CD1c-positive myeloid dendritic cell (primary cell): ENCODE results near the gene ACTR5.

Source experiments
- DNase-seq: peaks from one replicate; pipeline ENCODE4 v3.0.0-alpha.2; 2016; ENCODE audit errors: extremely low spot score

ACTR5 gene

DNA sequence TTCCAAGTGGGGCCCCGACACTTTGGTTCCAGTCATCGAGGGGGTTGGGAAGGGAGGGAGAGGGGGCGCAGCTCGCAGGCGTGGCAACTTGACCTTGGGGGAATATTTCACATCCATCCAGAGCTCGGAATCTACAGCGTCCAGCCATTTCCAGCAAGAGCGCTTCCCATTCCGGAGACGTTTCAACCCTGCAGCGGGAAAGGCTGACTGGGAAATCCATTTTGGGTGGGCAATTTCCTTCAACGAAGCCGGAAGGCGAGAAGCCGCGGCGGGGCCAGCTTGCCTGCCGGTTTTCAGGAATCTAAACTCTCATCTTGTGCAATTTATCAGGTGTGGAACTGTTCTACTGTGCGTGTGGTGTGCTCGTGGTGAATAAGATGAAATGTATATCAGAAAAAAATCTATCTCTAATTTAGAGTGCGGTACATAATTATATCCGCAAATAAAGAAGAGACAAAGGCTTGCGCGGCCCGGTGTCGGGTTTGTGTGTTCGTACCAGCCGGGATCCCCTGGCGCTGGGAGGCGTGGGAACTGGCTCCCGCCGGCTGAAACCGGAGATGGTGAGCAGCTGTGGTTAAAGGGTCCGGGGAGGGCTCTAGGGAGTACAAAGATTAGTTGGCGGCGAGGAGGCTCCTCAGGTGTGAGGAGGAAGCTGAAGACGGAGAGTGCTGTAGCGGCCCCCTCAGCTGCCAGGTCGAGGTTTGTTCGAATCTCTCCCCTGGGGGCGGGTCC lies 19.2 kb upstream of the ACTR5 start:
- DNase-seq = no peak

GRCh38 chr20:38729767-38730166 lies 18.5 kb upstream of the ACTR5 start:
- DNase-seq = no peak

GRCh38 chr20:38730167-38730988 lies 17.9 kb upstream of the ACTR5 start:
- DNase-seq = no peak

- DNase-seq = peak; percentile 72
Observed at GRCh38 chr20:38730989-38731737, 17.1 kb upstream of the ACTR5 start.

DNA sequence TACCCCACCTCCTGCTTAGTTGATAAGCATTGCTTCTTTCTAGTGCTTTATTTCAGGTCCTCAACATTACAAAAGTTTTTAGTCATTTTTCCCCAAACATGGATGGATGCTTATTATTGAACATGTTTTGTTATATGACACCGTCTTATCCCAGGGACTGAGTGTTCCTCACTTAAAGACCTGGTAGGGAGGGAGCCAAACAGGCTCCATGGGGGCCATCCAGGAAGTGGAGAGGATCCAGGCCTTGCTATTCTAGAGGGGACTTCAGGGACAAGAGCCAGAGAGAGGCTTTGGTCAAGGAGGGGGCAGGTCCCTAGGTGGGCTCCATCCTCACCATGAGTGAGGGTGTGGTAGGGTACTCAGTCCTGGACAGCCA lies 16.5 kb upstream of the ACTR5 start:
- no peak for DNase-seq

DNA sequence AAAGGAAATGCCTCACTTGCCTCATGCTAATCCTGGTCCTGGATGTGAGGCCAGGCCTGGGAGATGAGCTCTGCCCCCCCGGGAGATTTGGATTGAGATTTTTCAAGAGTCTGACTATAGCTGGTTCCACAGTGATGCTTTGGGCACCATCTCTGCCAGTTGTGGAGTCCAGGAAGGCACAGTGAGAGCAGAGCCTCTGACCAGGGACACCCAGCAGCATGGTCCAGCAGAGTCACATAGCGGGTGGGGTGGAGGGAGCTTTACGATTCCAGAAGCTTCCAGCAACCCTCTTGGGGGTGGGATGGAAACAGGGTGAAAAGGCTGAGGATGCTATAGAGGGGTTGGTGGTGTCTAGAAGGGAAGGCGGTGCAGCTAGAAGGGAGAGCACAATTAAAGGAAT lies 15.3 kb upstream of the ACTR5 start:
- DNase-seq = no peak

- DNase-seq = no peak
Observed at GRCh38 chr20:38735172-38735571, 13.1 kb upstream of the ACTR5 start.

GRCh38 chr20:38737887-38738286 lies 10.4 kb upstream of the ACTR5 start:
- no peak for DNase-seq

GRCh38 chr20:38745757-38746156 lies 2.5 kb upstream of the ACTR5 start:
- DNase-seq = no peak

DNA sequence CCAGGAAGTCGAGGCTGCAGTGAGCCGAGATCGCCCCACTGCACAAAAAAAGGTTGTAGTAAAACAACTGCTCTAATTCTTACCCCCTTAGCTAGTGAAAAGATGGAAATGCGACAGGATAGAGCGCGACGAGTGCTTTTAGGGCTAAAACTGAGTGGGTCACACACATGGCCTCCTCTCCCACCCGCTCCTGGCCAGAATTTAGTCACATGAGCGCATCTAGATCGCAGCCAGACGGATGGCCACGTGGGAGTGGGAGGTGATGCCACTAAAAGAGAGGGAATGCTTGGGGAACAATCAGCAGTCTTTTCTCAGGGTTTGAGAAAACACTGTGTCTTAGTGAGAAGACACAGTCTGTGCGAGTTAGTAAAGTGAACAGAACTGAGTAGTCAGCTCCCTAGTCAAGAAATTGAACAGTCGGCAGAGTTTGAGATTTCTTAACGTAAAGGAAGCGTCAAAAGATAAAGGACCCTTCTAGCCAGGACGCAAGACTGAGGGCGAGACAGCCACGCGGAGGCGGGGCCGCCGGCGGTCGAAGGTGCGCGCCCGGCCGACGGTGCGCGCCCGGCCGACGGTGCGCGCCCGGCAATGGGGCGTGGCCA lies 664 bp upstream of the ACTR5 start:
- DNase-seq = no peak

DNA sequence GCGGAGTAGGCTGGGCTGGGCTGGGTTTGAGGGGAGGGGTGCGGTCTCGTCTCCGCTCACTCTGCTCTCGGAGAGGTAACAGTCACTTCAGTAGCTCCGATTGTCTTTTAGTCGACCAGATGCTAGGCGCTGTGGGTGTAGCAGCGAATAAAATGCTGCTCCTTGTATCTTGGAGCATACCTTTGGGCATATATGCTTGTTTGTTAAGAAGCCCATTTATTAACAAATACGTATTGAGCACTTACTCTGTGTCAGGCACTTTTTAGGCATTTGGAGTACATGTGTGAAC lies 545 bp downstream of the ACTR5 start:
- DNase-seq = no peak

GRCh38 chr20:38751360-38751976 lies 3.2 kb downstream of the ACTR5 start:
- peak; percentile 49 for DNase-seq

DNA sequence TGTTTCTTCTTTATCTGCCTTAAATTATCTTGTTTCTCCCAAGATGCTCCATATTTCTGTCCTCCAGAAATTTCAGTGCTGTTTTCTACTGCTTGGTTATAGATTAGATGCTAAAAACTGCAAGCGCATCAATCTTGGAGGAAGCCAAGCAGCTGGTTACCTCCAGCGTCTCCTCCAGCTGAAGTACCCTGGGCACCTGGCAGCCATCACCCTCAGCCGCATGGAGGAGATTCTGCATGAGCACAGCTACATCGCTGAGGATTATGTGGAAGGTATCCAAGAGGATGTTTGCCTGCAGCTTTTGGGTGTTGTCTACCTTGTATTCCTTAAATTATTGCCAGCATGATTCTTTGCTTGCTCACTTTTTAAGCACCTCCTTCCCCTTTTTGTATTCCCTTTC lies 3.8 kb downstream of the ACTR5 start:
- DNase-seq = no peak

DNA sequence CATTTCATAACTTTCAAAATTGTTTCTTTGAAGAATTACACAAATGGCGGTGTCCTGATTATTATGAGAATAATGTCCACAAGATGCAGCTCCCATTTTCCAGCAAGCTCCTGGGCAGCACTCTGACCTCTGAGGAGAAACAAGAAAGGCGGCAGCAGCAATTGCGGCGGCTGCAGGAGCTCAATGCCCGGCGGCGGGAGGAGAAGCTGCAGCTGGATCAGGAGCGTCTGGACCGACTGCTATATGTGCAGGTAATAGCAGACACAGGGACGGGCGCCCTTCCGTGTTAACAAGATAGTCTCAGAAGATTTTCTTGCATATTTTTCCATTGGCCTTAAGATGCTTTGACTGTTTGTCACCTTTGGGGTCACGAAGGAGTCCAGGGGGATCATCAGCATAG lies 6.7 kb downstream of the ACTR5 start:
- DNase-seq = no peak

DNA sequence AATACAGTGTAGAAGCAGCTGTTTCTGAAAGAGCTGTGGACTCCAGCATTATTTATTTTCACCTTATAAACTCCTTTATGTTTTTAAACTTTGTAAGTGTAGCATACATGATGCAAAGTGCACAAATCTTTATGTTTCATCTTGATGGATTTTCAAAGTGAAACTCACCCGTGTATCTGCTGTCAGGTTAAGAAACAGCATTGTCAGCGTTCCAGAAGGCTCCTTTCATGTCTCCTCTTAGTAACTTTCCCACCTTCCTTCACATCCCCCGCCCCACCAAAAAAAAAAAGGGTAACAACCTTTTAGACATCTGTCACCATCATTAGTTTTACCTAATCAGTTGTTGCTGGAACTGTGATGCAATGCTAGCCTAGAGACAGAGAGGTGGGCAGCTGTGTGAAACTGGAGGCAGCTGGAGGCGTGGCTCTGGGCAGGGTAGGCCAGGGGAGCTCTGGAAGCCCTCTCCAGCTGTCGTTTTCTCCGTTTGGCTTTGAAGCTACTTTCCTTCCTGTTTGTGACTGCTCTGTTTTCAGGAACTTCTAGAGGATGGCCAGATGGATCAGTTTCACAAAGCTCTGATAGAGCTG lies 7.2 kb downstream of the ACTR5 start:
- no peak for DNase-seq

DNA sequence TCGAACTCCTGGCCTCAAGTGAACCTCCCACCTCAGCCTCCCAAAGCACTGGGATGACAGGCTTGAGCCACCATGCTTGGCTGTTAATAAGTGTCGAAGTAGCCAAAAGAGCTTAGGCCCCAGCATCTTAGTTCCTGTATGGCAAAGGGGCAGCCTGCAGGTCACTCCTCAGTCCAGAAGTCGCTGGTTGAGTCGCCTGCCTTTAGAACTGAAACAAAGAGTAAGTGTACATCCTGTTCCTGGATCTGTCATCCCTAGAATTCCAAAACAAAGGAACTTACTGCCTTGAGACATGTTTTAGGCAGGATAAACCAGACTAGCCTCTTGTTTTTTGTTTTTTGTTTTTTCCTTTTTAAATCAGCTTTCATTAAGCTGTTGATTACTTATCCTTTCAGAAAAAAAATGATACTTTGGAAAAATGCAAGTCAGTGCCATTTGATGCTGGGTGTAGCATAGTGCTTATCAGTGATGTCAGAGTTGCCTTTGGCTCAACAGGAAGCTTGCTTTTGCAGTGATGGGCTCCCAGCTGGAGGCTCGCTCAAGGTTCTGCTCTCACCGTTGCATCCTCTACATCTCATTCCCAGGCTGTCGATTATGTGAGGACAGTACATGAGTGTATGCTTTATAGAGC lies 9.0 kb downstream of the ACTR5 start:
- no peak for DNase-seq

DNA sequence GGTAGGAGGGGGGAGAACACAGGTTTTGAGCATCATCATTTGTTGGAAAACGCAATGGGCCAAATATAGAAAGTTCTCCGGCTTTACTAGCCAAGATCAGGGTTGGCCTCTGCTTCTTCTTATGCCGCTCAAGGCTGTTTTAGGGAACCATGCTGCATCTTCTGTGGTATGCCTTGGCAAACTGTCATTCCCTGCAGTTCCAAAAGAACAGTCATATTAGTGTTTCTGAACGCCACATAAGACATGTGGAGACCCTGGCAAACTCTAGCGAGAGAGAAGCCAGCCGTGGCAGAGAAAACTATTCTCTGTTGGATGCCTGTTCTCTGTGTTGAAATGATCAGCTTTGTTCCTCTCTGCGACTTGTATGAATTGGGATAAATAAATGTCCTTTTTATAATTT lies 10.8 kb downstream of the ACTR5 start:
- DNase-seq = no peak

DNA sequence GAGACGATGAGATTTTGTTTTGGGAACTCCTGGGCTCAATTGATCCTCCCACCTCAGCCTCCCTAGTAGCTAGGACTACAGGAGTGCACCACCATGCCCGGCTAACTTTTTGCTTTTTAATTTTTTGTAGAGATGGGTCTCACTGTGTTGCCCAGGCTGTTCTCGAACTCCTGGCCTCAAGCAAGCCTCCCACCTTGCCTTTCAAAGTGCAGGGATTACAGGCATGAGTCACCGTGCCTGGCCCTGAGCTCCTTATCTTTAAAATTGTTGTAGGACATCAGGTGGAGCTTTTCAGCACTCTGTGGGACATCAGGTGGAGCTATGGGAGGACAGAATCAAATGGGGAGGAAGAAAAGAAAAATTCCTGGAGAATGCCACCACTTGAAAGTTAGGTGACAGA lies 12.7 kb downstream of the ACTR5 start:
- no peak for DNase-seq

DNA sequence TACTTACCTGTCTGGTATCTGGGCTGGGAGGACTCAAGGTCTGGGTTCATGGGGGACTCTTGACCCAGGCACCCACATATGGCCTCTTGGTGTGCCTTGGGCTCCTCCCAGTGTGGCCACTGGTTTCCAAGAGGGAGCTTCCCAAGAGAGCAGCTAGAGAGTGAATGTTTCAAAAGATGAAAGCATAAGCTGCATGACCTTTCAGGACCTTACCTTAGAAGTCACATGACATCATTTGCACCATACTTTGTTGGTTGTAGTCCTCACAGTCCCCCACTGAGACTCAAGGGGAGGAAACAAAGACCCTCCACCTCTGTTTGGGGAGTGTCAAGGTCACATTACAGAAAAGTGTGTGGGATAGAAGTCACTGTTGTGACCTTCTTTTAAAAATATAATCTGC lies 13.9 kb downstream of the ACTR5 start:
- no peak for DNase-seq

DNA sequence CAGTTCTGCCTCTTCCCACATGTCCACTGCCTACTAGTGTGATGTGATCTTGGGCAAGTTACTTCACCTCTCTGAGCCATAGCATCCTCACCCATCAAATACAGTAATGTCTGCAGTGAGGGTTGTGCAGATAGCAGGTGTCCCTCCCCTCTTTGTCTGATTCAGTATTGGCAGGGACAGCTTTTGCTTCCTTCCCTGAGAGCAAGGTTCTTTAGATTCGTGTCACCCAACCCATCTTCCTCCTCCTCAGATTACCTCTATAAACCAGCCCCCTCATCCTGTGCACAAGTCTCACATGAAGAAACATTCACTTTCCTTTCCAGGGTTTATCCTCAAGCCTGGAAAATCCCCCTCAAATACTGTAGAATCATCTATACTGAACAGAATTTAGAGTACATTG lies 15.4 kb downstream of the ACTR5 start:
- DNase-seq = no peak
